ENCODE data around the gene AKR1C2. TPM values are rescaled to one million over a fixed set of nuclear protein-coding genes. Genes with fewer than 3 reads are reported as not detected.

Gene AKR1C2
- total RNA-seq, 1 donor from 2014 or later: 0.22 TPM

GRCh38 chr10:5038733-5039132, 35.1 kb upstream of the AKR1C2 start:
- peaks cover 16% of the 10 kb centered on the region for H3K9me3 Mint-ChIP-seq (ENCODE audit: low read depth)
- H3K4me1 Mint-ChIP-seq (ENCODE audit: low read depth): peaks cover 1% of the 10 kb centered on the region
- H3K27me3 Mint-ChIP-seq (ENCODE audit: low read depth): peaks cover 3% of the 10 kb centered on the region
- peaks cover 5% of the 10 kb centered on the region for H3K36me3 Mint-ChIP-seq (ENCODE audit: low read depth)
- TF ChIP-seq, protein P1, sequence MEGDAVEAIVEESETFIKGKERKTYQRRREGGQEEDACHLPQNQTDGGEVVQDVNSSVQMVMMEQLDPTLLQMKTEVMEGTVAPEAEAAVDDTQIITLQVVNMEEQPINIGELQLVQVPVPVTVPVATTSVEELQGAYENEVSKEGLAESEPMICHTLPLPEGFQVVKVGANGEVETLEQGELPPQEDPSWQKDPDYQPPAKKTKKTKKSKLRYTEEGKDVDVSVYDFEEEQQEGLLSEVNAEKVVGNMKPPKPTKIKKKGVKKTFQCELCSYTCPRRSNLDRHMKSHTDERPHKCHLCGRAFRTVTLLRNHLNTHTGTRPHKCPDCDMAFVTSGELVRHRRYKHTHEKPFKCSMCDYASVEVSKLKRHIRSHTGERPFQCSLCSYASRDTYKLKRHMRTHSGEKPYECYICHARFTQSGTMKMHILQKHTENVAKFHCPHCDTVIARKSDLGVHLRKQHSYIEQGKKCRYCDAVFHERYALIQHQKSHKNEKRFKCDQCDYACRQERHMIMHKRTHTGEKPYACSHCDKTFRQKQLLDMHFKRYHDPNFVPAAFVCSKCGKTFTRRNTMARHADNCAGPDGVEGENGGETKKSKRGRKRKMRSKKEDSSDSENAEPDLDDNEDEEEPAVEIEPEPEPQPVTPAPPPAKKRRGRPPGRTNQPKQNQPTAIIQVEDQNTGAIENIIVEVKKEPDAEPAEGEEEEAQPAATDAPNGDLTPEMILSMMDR (IDR thresholded peaks at IDR 0.05): no peak
- H3K4me3 Mint-ChIP-seq (ENCODE audit: unreplicated experiment): no peak overlapping the region
- H3K27ac Mint-ChIP-seq (ENCODE audit: unreplicated experiment): no peak overlapping the region
- DNase-seq (ENCODE audit: low spot score): no peak

- peaks cover 6% of the 10 kb centered on the region for H3K4me1 Mint-ChIP-seq (ENCODE audit: low read depth)
- no peak overlapping the region for H3K4me3 Mint-ChIP-seq (ENCODE audit: unreplicated experiment)
- H3K9me3 Mint-ChIP-seq (ENCODE audit: low read depth): peaks cover 17% of the 10 kb centered on the region
Observed at GRCh38 chr10:5038101-5038500, 34.4 kb upstream of the AKR1C2 start.

DNA sequence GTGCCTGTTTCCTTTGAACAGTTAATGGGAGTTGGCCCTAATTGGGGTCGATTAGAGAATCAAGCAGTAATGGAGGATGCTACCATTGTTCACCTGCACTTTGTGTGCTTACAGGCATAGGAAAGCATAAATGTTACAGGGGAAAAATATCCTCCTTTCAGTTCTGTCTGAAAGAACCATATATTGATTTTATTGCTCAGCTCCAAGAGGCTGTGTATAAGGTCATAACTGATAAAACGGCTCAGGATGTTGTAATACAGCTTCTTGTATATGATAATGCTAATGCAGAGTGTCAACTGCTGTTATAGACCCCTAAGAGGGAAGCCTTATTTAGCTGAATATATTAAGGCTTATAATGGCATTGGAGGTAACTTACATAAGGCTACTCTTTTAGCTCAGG, 32.9 kb upstream of the AKR1C2 start:
- peaks cover 20% of the 10 kb centered on the region for H3K9me3 Mint-ChIP-seq (ENCODE audit: low read depth)
- no peak overlapping the region for H3K4me3 Mint-ChIP-seq (ENCODE audit: unreplicated experiment)

More at GRCh38 chr10:5038101-5038500, 34.4 kb upstream of the AKR1C2 start:
- Mint-ChIP-seq H3K27me3 (ENCODE audit: low read depth) (peaks cover 3% of the 10 kb centered on the region), H3K27ac (ENCODE audit: unreplicated experiment) (no peak overlapping the region), H3K36me3 (ENCODE audit: low read depth) (peaks cover 6% of the 10 kb centered on the region)
- DNase-seq (ENCODE audit: low spot score): no peak
- TF ChIP-seq, protein P1 (IDR thresholded peaks at IDR 0.05): no peak

GRCh38 chr10:5035356-5035755, 31.7 kb upstream of the AKR1C2 start:
- peaks cover 3% of the 10 kb centered on the region for H3K27me3 Mint-ChIP-seq (ENCODE audit: low read depth)

More for the DNA sequence above, 32.9 kb upstream of the AKR1C2 start:
- DNase-seq (ENCODE audit: low spot score): no peak
- no peak overlapping the region for H3K27ac Mint-ChIP-seq (ENCODE audit: unreplicated experiment)
- TF ChIP-seq, protein P1 (IDR thresholded peaks at IDR 0.05): no peak
- H3K4me1 Mint-ChIP-seq (ENCODE audit: low read depth): peaks cover 6% of the 10 kb centered on the region
- peaks cover 7% of the 10 kb centered on the region for H3K36me3 Mint-ChIP-seq (ENCODE audit: low read depth)
- peaks cover 3% of the 10 kb centered on the region for H3K27me3 Mint-ChIP-seq (ENCODE audit: low read depth)

GRCh38 chr10:5034588-5034987, 30.9 kb upstream of the AKR1C2 start:
- Mint-ChIP-seq H3K4me1 (ENCODE audit: low read depth) (peaks cover 6% of the 10 kb centered on the region), H3K27ac (ENCODE audit: unreplicated experiment) (no peak overlapping the region), H3K27me3 (ENCODE audit: low read depth) (peaks cover 3% of the 10 kb centered on the region), H3K4me3 (ENCODE audit: unreplicated experiment) (no peak overlapping the region), H3K36me3 (ENCODE audit: low read depth) (peaks cover 12% of the 10 kb centered on the region), H3K9me3 (ENCODE audit: low read depth) (peaks cover 37% of the 10 kb centered on the region)
- DNase-seq (ENCODE audit: low spot score): no peak
- TF ChIP-seq, protein P1 (IDR thresholded peaks at IDR 0.05): no peak

More at GRCh38 chr10:5035356-5035755, 31.7 kb upstream of the AKR1C2 start:
- Mint-ChIP-seq H3K4me3 (ENCODE audit: unreplicated experiment) (no peak overlapping the region), H3K36me3 (ENCODE audit: low read depth) (peaks cover 8% of the 10 kb centered on the region), H3K27ac (ENCODE audit: unreplicated experiment) (no peak overlapping the region), H3K9me3 (ENCODE audit: low read depth) (peaks cover 30% of the 10 kb centered on the region), H3K4me1 (ENCODE audit: low read depth) (peaks cover 6% of the 10 kb centered on the region)
- DNase-seq (ENCODE audit: low spot score): no peak
- TF ChIP-seq, protein P1 (IDR thresholded peaks at IDR 0.05): no peak

Data from chondrocyte (in vitro differentiated cells).